Inferior parietal cortex (tissue), 1 donor: ENCODE data around the gene HESX1.

Source experiments
- DNase-seq: peaks from one replicate; pipeline ENCODE4 v3.0.0-alpha.2; 2016; ENCODE audit errors: extremely low spot score

The HESX1 gene

DNA sequence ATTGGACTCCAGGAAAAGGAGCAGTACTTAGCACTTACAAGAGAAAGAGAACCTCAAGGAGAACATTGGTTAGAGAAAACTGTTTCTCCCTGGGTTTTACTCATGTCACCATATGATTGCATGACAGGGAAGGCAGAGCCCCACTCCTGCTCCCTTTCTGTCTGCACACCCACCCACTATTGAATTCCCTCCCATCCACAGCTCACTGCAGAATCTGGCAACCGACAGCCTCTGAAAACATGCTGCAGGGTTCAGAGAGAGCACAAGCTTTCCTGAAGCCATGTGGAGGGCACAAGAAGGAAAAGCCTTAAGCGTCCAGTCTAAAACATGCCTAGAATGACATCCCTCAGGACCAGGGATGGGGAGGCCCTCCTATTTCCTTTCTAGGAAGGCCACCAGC, 31.6 kb downstream of the HESX1 start:
- DNase-seq: no peak

DNA sequence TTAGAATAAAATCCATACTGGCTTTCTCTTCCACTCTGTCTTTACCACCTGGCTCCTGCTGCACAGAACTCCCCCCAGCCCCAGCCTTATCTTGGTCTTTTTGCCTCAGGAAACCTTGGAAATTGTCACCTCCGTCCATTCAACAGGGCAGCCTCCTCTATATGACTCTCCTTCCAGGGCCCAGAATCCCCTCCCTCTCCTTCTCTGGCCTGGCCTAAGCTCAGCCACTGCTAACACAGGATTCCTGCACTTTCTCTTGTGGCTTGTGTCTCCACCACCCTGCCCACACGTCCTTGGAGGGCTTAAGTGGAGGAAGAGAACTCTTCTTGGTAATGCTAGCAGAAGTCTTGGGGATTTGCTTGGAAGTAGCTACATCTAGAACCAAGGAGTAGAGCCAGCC, 33.1 kb downstream of the HESX1 start:
- no peak for DNase-seq

DNA sequence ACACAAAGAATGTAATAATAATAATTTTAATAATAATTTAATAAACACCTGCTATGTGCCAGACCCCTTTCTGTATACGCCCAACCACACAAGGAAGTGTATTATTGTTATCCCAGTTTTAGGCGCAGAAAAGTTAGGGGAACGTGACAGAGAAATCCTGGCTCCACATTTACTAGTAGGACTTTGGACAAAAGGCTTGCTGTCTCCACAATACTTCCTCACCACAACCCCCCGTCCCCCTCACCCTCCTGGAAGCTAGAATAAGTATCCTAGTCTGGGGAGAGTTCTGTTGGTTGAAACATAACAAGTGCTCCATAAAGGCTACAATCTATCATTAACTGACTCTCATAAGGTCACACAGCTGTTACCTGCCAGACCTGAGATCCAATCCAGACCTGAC, 34.1 kb downstream of the HESX1 start:
- DNase-seq: no peak

DNA sequence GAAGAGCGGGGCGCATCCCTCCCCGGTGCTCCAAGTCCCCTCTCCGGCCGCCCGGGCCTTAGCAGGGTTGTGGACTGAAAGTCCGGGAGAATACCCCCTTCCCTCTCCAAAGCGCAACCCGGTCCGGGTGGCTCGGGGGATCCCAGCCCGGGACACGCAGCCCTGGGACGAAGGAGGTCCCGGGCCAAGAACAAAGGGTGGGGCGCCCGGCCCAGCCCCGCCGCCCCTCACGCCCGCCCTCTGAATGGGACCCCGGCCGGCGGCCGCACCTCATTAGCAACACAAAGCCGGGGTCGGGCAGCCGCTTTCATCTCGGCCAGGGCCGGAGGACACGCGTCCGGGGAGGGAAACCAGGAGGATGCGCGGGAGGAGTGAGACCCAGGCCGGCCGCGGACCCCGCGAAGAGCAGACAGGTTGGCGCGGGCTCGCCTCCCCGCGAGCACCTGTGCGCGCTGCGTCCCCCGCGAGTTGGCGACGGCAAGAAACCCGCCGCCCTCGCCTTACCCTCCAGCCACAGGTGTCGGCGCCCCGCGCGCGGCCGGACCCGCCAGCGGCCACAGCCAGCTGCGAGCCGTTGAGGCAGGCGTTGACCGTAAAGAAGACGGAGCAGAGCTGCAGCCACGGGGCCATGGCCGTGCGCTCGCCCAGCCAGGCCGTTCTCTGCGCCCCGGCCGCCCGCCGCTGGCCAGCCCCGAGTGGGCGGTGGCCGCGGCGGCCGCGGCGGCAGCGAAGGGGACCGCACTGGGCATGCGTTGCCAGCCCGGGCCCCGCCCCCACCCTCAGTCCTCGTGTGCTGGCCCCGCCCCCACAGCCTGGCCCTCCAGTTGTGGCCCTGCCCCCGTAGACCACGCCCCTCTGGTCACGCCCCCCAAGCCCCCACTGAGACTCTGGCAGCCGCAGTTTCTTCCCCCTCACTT, 34.9 kb downstream of the HESX1 start, which contains the start of gene IL17RD:
TSS of gene IL17RD (minus strand) at position 697 of the 917 bp plus-strand sequence. CDS start at position 630, 67 bp downstream.
- no peak for DNase-seq

DNA sequence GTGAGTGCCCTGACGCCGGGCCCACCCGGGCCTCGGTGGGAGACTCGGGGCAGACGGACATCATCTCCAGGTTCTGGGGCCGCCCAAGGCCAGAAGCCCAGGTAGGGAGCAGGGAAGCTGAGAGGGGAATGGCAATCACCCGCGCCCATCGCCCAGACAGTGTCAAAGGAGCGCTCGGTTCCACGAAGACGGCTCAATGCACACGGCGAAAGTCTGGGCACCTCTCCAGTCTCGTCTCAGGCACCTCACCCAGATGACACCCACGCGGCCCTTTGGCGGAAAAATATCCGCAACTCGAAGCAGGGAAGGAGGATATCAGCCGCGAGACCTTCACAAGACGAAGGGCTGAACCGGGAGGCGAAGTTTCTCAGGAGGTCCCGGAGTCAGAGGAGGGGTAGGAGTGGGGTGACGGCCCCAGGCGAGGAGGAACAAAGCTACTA, 35.5 kb downstream of the HESX1 start:
- no peak for DNase-seq

DNA sequence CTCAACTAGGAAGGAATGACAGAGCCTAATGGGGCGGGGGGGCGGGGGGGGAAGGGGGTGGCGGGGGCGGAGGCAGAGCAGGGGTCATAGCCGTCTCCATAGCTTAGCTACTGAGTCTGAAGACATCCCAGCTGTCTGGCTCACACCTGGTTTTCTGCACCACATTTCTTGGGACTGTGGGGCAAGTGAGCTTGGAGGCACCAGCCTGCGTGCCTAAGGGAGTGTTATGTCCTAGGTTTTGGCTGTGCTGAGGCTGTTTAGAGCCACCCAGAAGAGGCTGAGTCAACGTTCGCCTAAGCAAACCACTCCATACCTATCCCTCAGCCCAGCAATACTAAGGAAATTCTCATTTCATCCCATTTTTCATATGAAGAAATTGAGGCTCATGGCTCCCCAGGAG, 36.0 kb downstream of the HESX1 start:
- DNase-seq: no peak

DNA sequence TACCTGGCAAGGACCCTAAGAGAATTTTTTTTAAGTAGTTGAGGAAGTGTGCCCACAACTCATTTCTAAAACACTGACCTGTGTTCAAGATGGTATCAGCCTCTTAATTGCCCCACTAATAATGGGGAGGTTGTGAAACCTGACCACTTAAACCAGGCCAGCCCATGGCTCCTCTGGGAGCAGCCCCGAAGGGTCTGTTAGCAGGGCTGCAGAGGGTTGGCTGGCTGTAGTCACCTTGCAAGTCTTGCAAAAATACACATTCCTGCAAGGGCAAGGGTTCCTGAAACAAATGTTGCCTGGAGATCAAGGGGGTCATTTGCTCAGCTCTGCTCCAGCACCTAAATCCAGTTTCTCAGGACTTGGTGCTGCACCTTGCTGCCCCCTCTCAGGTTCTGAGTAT, 37.9 kb downstream of the HESX1 start:
- no peak for DNase-seq

DNA sequence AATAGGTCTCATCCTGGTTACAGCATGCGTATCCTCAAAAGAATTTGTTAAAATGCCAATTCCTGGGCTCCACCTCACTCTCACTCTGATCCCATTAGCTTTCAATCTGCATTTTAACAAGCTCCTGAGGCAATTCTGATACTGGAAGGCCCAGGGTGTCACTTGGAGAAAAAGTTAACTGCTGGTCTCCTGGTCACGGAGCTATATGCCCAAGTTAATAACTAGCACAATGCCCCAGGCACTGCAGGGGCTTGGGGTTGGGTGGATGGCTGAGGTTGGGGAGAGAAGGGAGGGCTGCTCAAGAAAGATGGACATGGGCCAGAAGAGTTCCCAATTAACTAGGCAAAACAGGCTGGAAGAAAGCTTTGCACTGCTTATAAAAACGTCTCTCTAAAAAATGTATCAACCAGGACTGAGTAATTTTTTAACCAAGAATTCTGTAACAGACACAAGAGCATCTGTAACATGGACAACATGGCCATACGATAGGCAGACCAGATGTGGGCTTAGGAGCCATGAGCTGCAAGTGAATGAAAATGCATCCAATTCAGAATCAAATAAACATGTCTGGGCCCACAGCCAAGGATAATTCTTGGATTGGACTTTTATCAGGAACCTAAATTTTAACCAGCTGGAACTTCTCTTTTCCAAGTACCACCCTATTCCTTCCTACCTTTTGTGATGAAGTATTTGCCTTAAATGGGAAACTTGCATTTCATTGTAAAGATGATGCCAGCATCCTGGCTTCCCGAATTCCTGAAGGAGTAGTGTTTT, 38.8 kb downstream of the HESX1 start:
- DNase-seq: no peak

DNA sequence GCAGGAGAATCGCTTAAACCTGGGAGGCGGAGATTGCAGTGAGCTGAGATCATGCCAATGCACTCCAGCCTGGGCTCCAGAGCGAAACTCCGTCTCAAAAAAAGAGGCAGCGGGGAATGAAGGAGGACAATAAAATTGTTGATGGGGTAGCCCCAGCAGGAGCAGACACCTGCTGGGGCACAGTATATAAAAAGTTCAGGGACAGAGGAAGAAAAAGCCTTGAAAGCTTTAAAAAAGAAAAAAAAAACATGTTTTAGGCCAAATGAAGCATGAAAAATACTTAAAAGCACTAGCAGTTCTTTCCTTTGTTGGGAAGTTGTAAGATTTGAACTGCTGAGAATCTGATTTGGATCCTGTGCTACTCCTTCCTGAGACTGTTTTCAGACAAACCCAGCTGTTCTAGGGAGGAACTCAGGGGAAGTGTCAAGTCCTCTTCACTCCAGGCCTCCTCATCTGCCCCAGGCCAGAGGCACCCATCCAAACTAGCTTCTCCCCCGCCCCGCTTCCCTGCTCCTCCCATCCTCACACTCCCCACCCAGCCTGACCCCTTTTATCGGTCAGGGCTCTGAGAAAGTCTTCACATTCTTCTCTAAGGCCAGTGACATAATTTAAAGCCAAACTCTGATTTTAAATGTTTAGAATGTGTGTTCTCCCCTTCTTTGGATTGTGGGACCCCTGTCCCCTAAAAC, 39.6 kb downstream of the HESX1 start:
- no peak for DNase-seq

DNA sequence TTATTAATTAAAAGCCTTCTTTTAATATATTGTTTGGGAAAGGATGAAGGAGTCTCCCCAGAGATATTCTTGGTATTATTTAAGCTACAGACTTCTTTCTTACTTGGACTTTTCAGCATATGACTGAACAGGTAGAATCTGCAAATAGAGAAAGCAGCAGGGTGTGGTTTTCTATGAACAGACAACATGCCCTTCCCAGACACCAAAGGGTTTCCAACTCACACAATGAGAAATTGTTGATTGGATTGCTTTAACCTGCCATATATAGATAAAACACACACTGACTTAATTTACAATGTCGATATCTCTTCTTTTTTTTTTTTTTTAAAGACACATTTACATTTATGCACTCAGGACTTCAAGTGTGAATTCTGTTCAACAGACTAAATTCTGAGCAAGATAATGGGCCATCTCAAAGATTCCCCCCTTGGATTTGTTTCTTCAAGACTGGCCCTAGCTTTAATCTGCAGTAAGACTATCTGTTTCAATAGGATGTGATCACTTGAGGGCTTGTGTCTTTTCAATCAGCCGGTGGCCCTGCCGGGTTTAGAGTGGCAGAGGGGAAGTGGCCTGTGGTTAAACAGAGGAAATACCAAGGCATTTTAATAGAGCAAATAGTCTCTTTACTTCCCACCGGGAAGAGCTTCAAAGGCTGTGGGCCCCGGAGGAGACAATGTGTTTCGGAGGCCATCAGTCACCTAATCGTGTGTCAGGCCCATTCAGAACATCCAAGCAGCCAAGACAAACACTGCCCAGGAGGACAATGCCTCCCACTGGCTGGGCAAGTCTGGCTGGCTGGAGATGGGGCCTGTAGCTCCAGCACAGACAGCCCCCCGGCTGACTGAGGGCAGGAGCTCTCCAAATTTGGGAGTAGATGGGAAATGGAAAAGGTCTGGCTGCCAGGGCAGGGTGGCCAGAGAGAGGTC, 40.7 kb downstream of the HESX1 start:
- no peak for DNase-seq

DNA sequence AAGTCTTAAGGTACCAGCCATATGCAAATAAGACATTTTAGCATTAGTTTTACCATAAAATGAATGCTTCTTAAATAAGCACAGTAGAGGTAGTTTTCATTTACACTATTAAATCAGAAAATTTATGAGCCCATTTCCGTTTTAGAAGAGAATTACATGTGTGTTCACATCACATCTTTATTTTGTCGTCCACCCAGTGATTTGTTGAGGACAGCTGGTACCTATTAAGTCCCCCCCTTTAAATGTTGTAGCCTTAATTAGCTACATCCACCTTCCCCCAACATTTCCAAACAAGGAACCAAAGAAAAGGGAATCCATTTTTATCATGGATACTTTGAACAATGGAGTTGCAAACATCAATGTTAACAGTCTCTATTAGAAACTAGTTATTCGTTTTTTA, 41.5 kb downstream of the HESX1 start:
- no peak for DNase-seq

DNA sequence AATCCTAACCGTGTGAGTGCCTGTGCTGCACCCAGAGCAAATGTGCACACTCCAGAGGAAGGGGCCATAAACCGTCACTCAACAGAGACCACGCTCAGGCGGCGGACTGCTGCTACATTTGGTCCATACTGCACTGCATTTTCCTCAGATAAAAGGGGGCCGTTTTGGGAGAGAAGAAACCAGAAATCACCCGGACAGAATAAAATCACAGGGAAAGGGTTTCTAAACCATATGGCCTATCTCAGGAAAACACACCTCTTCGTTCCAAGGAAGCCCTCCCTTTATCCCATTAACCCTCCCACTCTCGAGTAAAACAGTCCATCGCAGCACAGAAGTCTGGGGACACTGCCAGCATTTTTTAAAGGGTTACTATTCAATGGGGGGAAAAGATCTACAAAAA, 42.2 kb downstream of the HESX1 start:
- no peak for DNase-seq

DNA sequence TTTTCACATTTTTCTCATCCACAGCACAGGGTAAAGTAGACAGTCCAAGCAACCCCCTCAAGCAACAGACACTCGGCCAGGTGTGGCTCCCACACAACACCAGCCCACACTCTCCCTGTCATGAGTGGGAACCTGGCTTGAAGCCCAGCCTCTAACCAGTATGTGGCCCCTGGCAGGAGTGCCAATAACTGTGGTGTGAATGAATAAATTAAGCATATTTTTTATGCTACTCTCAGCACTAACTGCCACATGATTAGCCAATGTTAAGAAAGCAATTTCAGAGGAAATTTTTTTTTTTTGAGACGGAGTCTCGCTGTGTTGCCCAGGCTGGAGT, 44.5 kb downstream of the HESX1 start:
- DNase-seq: no peak

DNA sequence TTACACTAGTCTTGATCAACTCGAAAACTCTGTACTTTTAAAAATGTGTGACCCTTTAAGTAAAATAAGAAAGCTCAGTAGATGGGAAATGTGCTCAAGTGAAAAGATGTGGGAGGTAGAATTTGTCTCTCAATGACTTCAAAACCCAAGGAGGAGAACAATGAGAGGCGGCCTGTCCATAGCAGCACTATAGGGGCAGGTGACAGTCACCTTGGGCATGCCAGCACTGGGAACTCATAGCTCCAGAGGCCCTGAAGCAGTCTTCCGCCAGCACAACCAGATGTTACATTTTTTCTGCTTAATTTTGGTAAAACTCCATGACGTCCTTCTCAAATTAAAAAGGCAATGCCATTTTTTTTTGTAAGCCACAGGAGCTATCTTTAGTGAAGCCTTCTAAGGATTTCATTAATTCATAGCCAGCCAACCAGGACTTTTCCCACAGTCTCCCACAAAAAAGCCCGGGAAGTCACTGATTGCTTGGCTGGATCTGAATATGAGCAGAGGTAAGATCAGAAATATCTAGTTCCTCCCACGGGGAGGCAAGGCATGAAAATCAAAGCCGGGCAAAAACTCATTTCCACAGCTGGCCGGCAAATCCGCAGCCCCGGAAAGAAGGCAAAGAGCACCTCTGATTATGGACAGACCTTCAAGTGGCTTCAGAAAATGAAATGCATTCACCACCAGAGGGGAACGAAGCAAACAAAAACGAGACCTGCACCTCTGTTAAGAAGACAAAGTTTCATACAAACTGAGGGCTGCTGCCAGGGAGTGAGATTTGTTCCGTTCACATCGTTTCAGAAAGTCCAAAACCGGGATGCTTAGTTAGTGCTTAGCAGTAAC, 45.1 kb downstream of the HESX1 start:
- DNase-seq: no peak

DNA sequence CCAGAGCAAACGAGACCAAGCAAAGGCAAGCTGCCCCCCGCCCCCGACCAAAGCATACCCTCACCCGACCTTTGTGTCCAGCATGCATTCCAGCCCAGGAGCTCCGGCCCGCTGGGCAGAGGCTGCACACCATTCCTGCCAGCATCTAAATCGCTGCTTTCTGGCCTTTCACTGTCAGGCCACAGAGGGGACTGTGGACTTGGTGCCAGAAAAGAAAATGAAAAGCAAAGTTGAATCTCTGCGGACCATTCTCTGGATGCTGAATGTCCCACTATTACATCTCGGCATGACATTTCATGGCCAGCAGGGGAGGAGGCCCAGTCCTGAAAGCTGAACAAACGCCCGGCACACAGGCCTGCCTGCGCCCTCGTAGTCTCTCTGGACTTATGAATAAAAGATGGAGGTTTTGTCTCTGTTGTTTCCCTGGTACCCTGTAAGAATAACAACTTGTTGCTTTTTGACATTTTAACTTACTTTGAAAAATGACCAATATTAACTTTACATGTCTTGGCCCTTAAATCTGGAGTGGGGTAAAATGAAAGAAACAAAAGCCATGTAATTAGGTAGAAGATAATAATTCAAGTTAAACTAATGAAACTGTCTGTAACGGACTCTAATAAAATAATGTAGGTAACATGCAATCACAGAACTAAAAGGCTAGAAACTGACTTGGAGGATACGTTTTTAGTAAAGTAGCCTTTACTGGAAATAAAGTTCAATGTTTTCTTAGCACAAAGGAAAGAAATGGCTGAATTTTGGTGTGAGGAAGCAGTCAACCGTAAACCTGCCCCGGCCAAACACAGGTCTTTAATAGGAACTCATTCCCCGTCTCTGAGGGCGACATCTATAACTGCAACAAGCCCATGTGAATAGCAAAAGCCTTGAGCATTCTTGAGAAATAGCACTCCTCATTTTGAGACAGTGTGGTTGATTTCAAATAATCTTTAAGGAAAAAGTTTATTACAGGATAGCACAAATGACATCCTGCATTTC, 47.3 kb downstream of the HESX1 start:
- DNase-seq: no peak

DNA sequence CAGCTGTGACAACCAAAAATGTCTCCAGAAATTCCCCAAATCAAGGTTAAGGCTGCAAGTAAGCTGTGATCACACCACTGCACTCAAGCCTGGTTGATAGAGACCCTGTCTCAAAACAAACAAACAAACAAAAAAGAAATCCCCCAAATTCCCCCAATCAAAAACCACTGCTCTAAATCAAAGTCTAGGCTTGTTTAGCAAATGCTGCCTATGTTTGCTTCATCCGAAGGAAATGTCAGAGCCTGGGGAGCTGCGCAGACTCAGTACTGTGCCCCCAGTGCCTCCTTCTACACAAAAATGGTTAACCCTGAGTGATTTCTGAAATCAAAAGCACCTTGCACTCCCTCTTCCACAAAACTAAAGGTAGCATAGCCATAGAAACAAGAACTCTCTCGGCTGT, 48.0 kb downstream of the HESX1 start:
- DNase-seq: no peak

DNA sequence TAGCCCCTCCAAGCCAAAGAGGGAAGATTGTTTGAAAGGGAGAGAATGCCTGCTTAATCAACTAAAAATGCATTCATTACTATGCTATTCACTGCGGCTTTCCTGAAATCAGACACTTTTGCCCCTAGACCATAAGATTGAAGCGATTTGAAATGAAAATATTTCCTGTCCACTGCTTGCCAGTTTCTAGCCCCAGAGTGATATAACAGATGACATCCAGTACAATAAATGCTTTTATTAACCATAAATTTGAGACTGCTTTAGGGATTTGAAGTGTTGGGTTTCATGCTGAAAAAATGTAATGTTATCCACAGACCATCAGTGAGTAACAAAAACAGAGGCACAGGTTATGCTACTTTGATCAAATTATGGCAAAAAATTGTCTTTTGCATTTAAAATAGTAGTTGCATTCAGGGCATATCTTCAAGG, 48.7 kb downstream of the HESX1 start:
- no peak for DNase-seq

DNA sequence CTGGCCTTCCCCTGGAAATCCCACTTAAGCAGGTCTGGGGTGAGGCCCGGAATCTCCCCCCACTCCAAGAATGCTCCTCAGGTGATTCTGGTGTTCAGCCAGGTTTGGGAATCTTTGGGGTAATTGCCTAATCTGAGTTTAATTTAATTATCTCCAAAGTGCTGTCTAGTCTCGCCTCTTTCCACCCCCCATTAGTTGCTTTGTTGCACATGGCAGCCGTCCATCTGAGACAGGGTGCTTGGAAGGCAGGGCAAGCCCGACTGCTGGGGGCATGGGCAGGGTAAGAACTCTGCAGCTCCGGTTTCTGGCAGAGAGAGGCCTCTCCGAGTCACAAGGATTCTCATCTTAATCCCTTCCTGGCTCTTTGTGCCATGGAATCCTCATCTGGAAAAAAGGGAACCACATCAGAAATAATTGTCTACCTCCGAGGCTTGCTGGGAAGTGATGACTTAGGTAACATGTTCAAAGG, 49.6 kb downstream of the HESX1 start:
- no peak for DNase-seq
